Tibial nerve (tissue), 4 donors: ENCODE data around the gene RRM2. TPM values are rescaled to one million over a fixed set of nuclear protein-coding genes. Genes with fewer than 3 reads are reported as not detected.

Experiments used
- DNase-seq, 2 donors: peaks; one replicate each; pipeline ENCODE4 v3.0.0-alpha.2; 2019; ENCODE audit warnings: low spot score in 2 of 2
- H3K27ac ChIP-seq, 4 donors: fragments of 200-600 bp; sonication (generic) in 3 of 4; one replicate each; pipeline ENCODE4 v1.5.1; 2017 to 2019; ENCODE audit warnings: mild to moderate bottlenecking in 1 of 4
- H3K27me3 ChIP-seq, 2 donors: fragments of 200-600 bp; sonication (generic) in 1 of 2; one replicate each; pipeline versions ENCODE4 v1.5.1 to v1.6.0; 2017 to 2019
- H3K36me3 ChIP-seq, 3 donors: fragments of 200-600 bp; sonication (generic); one replicate each; pipeline ENCODE4 v1.5.1; 2018 to 2019
- H3K4me1 ChIP-seq, 4 donors: fragments of 200-600 bp; sonication (generic) in 3 of 4; one replicate each; pipeline ENCODE4 v1.5.1; 2017 to 2019
- H3K4me3 ChIP-seq, 4 donors: fragments of 200-600 bp; sonication (generic) in 3 of 4; one replicate each; pipeline ENCODE4 v1.5.1; 2017 to 2019; ENCODE audit warnings: mild to moderate bottlenecking in 1 of 4, moderate library complexity in 1 of 4
- H3K9me3 ChIP-seq, 4 donors: fragments of 200-600 bp; sonication (generic) in 3 of 4; one replicate each; pipeline ENCODE4 v1.5.1; 2017 to 2019
- EP300 ChIP-seq, 2 donors: sonication (generic); formaldehyde crosslinking; IDR thresholded peaks; one replicate each; pipeline ENCODE4 v1.6.1; 2017; ENCODE audit warnings: antibody characterized with exemption in 2 of 2, mild to moderate bottlenecking in 1 of 2
- POLR2A ChIP-seq, 2 donors: fragments of 450-650 bp; IDR thresholded peaks; one replicate each; pipeline ENCODE4 v1.6.1; 2017; ENCODE audit warnings: antibody characterized with exemption in 2 of 2, mild to moderate bottlenecking in 2 of 2, moderate library complexity in 2 of 2
- WGBS, 2 donors: methylation state at CpG; one replicate each; pipeline ENCODE4 v1.1.5; 2018; 5-methylcytosine and 5-hydroxymethylcytosine counted together
- small RNA-seq: library from RNA; depleted of rRNA; stranded (forward); fragments of <200 nt; gene quantifications from one replicate; pipeline ENCODE3, GENCODE V24; 2016
- total RNA-seq, 4 donors: library from RNA; depleted of rRNA; stranded (reverse); fragments of >200 nt; gene quantifications; one replicate each; pipeline ENCODE4 v1.1.0, GENCODE V29; 2016
- TF ChIP-seq, protein P1 (sequence below), 5 experiments: fragments of 200-600 bp in 3 of 5; fragments of 450-650 bp in 2 of 5; sonication (generic) in 3 of 5; IDR thresholded peaks; one replicate each; pipeline ENCODE4 v1.5.1; 2016 to 2019; ENCODE audit warnings: antibody characterized with exemption in 5 of 5, mild to moderate bottlenecking in 3 of 5, moderate library complexity in 2 of 5

Gene RRM2
- total RNA-seq, 4 donors from 2014 or later: 0.59 to 0.60 TPM; not detected in 2

GRCh38 chr2:10174173-10174572 lies 51.6 kb downstream of the RRM2 start:
- Histone ChIP-seq H3K4me3 (no peak overlapping the region), H3K4me1 (peaks cover 0 to 17% (median 8%) of the 10 kb centered on the region in 4 donors), H3K9me3 (no peaks in the 10 kb centered on the region), H3K27ac (no peak overlapping the region), H3K36me3 (no peaks in the 10 kb centered on the region), H3K27me3 (no peaks in the 10 kb centered on the region)
- 86 to 94% methylated on average over 9 of the region's 9 CpGs for WGBS, 2 donors
- DNase-seq: no peak
- no peak for TF ChIP-seq POLR2A (IDR thresholded peaks at IDR 0.05)
- no peak for TF ChIP-seq EP300 (IDR thresholded peaks at IDR 0.05)
- TF ChIP-seq, protein P1, sequence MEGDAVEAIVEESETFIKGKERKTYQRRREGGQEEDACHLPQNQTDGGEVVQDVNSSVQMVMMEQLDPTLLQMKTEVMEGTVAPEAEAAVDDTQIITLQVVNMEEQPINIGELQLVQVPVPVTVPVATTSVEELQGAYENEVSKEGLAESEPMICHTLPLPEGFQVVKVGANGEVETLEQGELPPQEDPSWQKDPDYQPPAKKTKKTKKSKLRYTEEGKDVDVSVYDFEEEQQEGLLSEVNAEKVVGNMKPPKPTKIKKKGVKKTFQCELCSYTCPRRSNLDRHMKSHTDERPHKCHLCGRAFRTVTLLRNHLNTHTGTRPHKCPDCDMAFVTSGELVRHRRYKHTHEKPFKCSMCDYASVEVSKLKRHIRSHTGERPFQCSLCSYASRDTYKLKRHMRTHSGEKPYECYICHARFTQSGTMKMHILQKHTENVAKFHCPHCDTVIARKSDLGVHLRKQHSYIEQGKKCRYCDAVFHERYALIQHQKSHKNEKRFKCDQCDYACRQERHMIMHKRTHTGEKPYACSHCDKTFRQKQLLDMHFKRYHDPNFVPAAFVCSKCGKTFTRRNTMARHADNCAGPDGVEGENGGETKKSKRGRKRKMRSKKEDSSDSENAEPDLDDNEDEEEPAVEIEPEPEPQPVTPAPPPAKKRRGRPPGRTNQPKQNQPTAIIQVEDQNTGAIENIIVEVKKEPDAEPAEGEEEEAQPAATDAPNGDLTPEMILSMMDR (IDR thresholded peaks at IDR 0.05): no peak

DNA sequence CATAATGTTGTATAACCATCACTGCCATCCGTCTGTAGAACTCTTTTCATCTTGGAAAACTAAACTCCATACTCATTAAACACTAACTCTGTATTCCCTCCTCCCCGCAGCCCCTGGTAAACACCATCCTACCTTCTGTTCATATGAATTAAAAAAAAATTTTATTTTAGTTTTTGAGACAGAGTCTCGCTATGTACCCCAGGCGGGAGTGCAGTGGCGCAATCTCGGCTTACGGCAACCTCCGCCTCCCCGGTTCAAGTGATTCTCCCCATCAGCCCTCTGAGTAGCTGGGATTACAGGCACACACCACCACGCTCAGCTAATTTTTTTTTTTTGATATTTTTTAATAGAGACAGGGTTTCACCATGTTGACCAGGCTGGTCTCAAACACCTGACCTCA lies 52.9 kb downstream of the RRM2 start:
- no peak for DNase-seq
- Histone ChIP-seq H3K4me1 (peaks cover 0 to 14% (median 5%) of the 10 kb centered on the region in 4 donors), H3K36me3 (no peaks in the 10 kb centered on the region), H3K27ac (no peak overlapping the region), H3K27me3 (no peaks in the 10 kb centered on the region), H3K4me3 (no peak overlapping the region), H3K9me3 (no peaks in the 10 kb centered on the region)
- no peak for TF ChIP-seq EP300 (IDR thresholded peaks at IDR 0.05)
- TF ChIP-seq POLR2A (IDR thresholded peaks at IDR 0.05): no peak
- TF ChIP-seq, protein P1 (IDR thresholded peaks at IDR 0.05): no peak
- 95 to 96% methylated on average over 10 of the region's 10 CpGs for WGBS, 2 donors

GRCh38 chr2:10178751-10179150 lies 56.2 kb downstream of the RRM2 start:
- 90 to 95% methylated on average over 7 of the region's 7 CpGs for WGBS, 2 donors
- no peak for DNase-seq
- Histone ChIP-seq H3K27ac (no peak overlapping the region), H3K27me3 (no peaks in the 10 kb centered on the region), H3K36me3 (no peaks in the 10 kb centered on the region), H3K4me1 (no peaks in the 10 kb centered on the region), H3K9me3 (no peaks in the 10 kb centered on the region), H3K4me3 (no peak overlapping the region)
- TF ChIP-seq POLR2A (IDR thresholded peaks at IDR 0.05) (no peak), EP300 (IDR thresholded peaks at IDR 0.05) (no peak)
- TF ChIP-seq, protein P1 (IDR thresholded peaks at IDR 0.05): no peak

GRCh38 chr2:10179422-10179821 lies 56.9 kb downstream of the RRM2 start:
- Histone ChIP-seq H3K27ac (no peak overlapping the region), H3K4me1 (no peaks in the 10 kb centered on the region), H3K36me3 (no peaks in the 10 kb centered on the region), H3K4me3 (no peak overlapping the region), H3K27me3 (no peaks in the 10 kb centered on the region), H3K9me3 (no peaks in the 10 kb centered on the region)
- TF ChIP-seq, protein P1 (IDR thresholded peaks at IDR 0.05): no peak
- TF ChIP-seq EP300 (IDR thresholded peaks at IDR 0.05) (no peak), POLR2A (IDR thresholded peaks at IDR 0.05) (no peak)
- 35 to 56% methylated on average over 3 of the region's 3 CpGs for WGBS, 2 donors
- DNase-seq: no peak

DNA sequence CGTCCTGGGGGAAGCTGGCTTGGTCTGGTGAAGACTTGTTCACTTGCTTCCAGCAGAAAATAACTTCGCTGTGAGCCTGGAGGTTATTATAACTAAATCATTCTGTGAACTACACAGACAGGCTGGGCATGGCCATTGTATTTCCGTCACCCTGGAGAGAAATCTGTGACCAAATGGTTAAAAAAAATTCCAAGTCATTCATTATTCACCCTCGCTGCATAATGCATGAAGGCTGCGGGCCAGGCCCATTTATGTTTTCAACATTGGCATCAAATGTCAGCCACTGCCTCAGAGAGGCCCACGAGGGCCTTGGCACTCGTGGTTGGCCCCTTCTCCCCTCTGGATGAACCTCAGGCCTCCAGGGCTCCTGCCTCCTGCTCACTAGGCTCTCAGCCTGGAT lies 57.7 kb downstream of the RRM2 start:
- Histone ChIP-seq H3K4me1 (no peaks in the 10 kb centered on the region), H3K27ac (peak overlapping the region in 1 of 4 donors; percentile 3), H3K9me3 (no peaks in the 10 kb centered on the region), H3K27me3 (no peaks in the 10 kb centered on the region), H3K4me3 (no peak overlapping the region), H3K36me3 (no peaks in the 10 kb centered on the region)
- 52 to 64% methylated on average over 7 of the region's 7 CpGs for WGBS, 2 donors
- DNase-seq: no peak
- TF ChIP-seq POLR2A (IDR thresholded peaks at IDR 0.05): no peak
- TF ChIP-seq, protein P1 (IDR thresholded peaks at IDR 0.05): no peak

Small RNAs within 50 kb of the gene (small RNA-seq; reads per million reads assigned to genes)
- gene RF00410: not detected
- not detected for gene RF00568

Other genes starting within 250 kb of the RRM2 start
- 1 to 10 TPM in 2 of 4 donors, under 1 TPM in 1, not detected in 1; 0.66 to 4.2 (median 2.3) TPM for gene GRHL1, start 171.0 kb upstream of the RRM2 start, total RNA-seq
- 10 to 100 TPM; 17.1 to 23.7 (median 20.9) TPM for gene KLF11, start 79.2 kb upstream of the RRM2 start, total RNA-seq
- gene CYS1, start 42.3 kb upstream of the RRM2 start, total RNA-seq: 10 to 100 TPM in 3 of 4 donors, 1 to 10 TPM in 1; 2.7 to 17.5 (median 10.9) TPM
- 10 to 100 TPM; 29.0 to 56.7 (median 34.5) TPM for gene HPCAL1, start 180.2 kb downstream of the RRM2 start, total RNA-seq